SK-N-SH (cell line): ENCODE results near the gene TPM3. TPM values are rescaled to one million over a fixed set of nuclear protein-coding genes. Genes with fewer than 3 reads are reported as not detected.

ENCODE experiments used
- CTCF ChIA-PET: fragments of 300-600, 350-600 bp; formaldehyde crosslinking; extraction: SDS; loops from one replicate; lab custom pipeline; 2021; lab: Yijun Ruan, JAX
- POLR2A ChIA-PET: fragments of 350-600 bp; sonication (Branson Sonifier 250); formaldehyde crosslinking; extraction: SDS; loops from one replicate; lab custom pipeline; 2020; ENCODE audit warnings: antibody characterized with exemption, inconsistent platforms; lab: Yijun Ruan, JAX
- DNase-seq: peaks from one replicate; pipeline ENCODE4 v3.0.0; 2012
- H2AFZ ChIP-seq: fragments of 200-600 bp; sonication (generic); 2 replicates; pipeline ENCODE4 v1.8.1; 2016; ENCODE audit warnings: antibody characterized with exemption, mild to moderate bottlenecking, low read depth
- H3F3A ChIP-seq: fragments of 200-600 bp; sonication (generic); replicated peaks from 2 replicates; pipeline ENCODE3; 2016; ENCODE audit warnings: antibody characterized with exemption, mild to moderate bottlenecking; ENCODE audit not compliant: insufficient read depth
- H3K27ac ChIP-seq, 2 experiments: fragments of 200-500 bp in 1 of 2; fragments of 200-600 bp in 1 of 2; sonication (Bioruptor generic) in 1 of 2; sonication (generic), shearing (Covaris generic) in 1 of 2; 2 replicates each; pipeline versions ENCODE4 v1.5.1 to v1.6.1; 2014 to 2016; ENCODE audit warnings: low read depth in 2 of 2, inconsistent platforms in 1 of 2, low read length in 1 of 2, mild to moderate bottlenecking in 1 of 2, mixed read lengths in 1 of 2
- H3K27me3 ChIP-seq: fragments of 200-600 bp; sonication (generic), shearing (Covaris generic); 2 replicates; pipeline ENCODE4 v1.6.1; 2016; ENCODE audit warnings: mixed run types; ENCODE audit not compliant: insufficient read depth
- H3K36me3 ChIP-seq, 2 experiments: fragments of 200-500 bp in 1 of 2; fragments of 200-600 bp in 1 of 2; sonication (Bioruptor generic) in 1 of 2; sonication (generic) in 1 of 2; replicated peaks in 1 of 2; 2 replicates each; pipeline versions ENCODE3 to v1.5.1; 2014 to 2016; ENCODE audit warnings: low read length in 1 of 2, mild to moderate bottlenecking in 1 of 2; ENCODE audit not compliant: insufficient read depth in 2 of 2, control insufficient read depth in 1 of 2
- H3K4me1 ChIP-seq, 2 experiments: fragments of 200-500 bp in 1 of 2; fragments of 200-600 bp in 1 of 2; sonication (Bioruptor generic) in 1 of 2; sonication (generic), shearing (Covaris generic) in 1 of 2; 2 replicates each; pipeline versions ENCODE4 v1.5.1 to v1.6.1; 2014 to 2016; ENCODE audit warnings: low read depth in 1 of 2, low read length in 1 of 2, mixed run types in 1 of 2; ENCODE audit not compliant: insufficient read depth in 2 of 2, control insufficient read depth in 1 of 2
- H3K4me2 ChIP-seq: fragments of 200-600 bp; sonication (generic), shearing (Covaris generic); 2 replicates; pipeline ENCODE4 v1.6.1; 2017; ENCODE audit warnings: mixed run types
- H3K4me3 ChIP-seq, 2 experiments: fragments of 200-500 bp in 1 of 2; fragments of 200-600 bp in 1 of 2; sonication (Bioruptor generic) in 1 of 2; sonication (generic), shearing (Covaris generic) in 1 of 2; 2 replicates each; pipeline versions ENCODE4 v1.5.1 to v1.8.1; 2014 to 2016; ENCODE audit warnings: low read depth in 2 of 2, inconsistent platforms in 1 of 2, low read length in 1 of 2, mild to moderate bottlenecking in 1 of 2, mixed read lengths in 1 of 2, moderate library complexity in 1 of 2
- H3K79me2 ChIP-seq: fragments of 200-600 bp; sonication (generic); 2 replicates; pipeline ENCODE4 v1.8.1; 2017; ENCODE audit warnings: mild to moderate bottlenecking; ENCODE audit not compliant: insufficient read depth
- H3K9ac ChIP-seq: fragments of 200-600 bp; sonication (generic); 2 replicates; pipeline ENCODE4 v1.6.1; 2017; ENCODE audit warnings: mixed run types
- H3K9me2 ChIP-seq: fragments of 200-600 bp; sonication (generic); 2 replicates; pipeline ENCODE4 v1.6.1; 2017; ENCODE audit warnings: mixed run types
- H3K9me3 ChIP-seq: fragments of 200-600 bp; sonication (generic); 2 replicates; pipeline ENCODE4 v1.6.1; 2017; ENCODE audit warnings: mixed run types, mild to moderate bottlenecking, moderate library complexity
- H4K20me1 ChIP-seq: fragments of 200-600 bp; sonication (generic); 2 replicates; pipeline ENCODE4 v1.6.1; 2017; ENCODE audit warnings: mild to moderate bottlenecking, mixed run types; ENCODE audit not compliant: insufficient read depth
- CHD2 ChIP-seq: fragments of 150-350 bp; IDR thresholded peaks from 2 replicates; pipeline ENCODE4 v1.6.1; 2018; ENCODE audit warnings: low read length; ENCODE audit not compliant: partially characterized antibody
- CTCF ChIP-seq: fragments of 200-600 bp; sonication (generic); IDR thresholded peaks from 2 replicates; pipeline ENCODE4 v1.6.1; 2017; ENCODE audit warnings: antibody characterized with exemption, mild to moderate bottlenecking, moderate library complexity
- EZH2phosphoT487 ChIP-seq: fragments of 200-600 bp; sonication (generic); IDR thresholded peaks from 2 replicates; pipeline ENCODE4 v1.6.1; 2017; ENCODE audit warnings: low read depth, mixed run types, mild to moderate bottlenecking, antibody characterized with exemption, moderate library complexity, borderline replicate concordance
- FOXM1 ChIP-seq: IDR thresholded peaks from 2 replicates; pipeline ENCODE4 v1.4.0; 2012; ENCODE audit warnings: low read depth, mild to moderate bottlenecking
- GABPA ChIP-seq: IDR thresholded peaks from 2 replicates; pipeline ENCODE4 v1.4.0; 2012; ENCODE audit warnings: low read depth, mild to moderate bottlenecking
- JUND ChIP-seq: IDR thresholded peaks from 2 replicates; pipeline ENCODE4 v1.4.0; 2012
- RAD21 ChIP-seq: IDR thresholded peaks from 2 replicates; pipeline ENCODE4 v1.6.1; 2012; ENCODE audit warnings: mild to moderate bottlenecking, low read length
- REST ChIP-seq: IDR thresholded peaks from 2 replicates; pipeline ENCODE4 v1.6.1; 2012; ENCODE audit warnings: mild to moderate bottlenecking, low read depth, low read length, moderate library complexity
- RXRA ChIP-seq: IDR thresholded peaks from 2 replicates; pipeline ENCODE4 v1.4.0; 2012; ENCODE audit warnings: low read depth, mild to moderate bottlenecking, borderline replicate concordance
- SIN3A ChIP-seq: IDR thresholded peaks from 2 replicates; pipeline ENCODE4 v1.6.1; 2012; ENCODE audit warnings: low read depth, mild to moderate bottlenecking, low read length, moderate library complexity, borderline replicate concordance
- SMC3 ChIP-seq: IDR thresholded peaks from 2 replicates; pipeline ENCODE4 v1.6.1; 2012; ENCODE audit warnings: low read depth, low read length, improper control_type of control experiment
- TAF1 ChIP-seq: IDR thresholded peaks from 2 replicates; pipeline ENCODE4 v1.6.1; 2012; ENCODE audit warnings: low read depth, mild to moderate bottlenecking, low read length, moderate library complexity, borderline replicate concordance
- TCF12 ChIP-seq: IDR thresholded peaks from 2 replicates; pipeline ENCODE4 v1.4.0; 2012
- USF2 ChIP-seq: fragments of 150-350 bp; IDR thresholded peaks from 2 replicates; pipeline ENCODE4 v1.6.1; 2017; ENCODE audit warnings: antibody characterized with exemption, low read length, low read depth, borderline replicate concordance
- YY1 ChIP-seq: IDR thresholded peaks from 2 replicates; pipeline ENCODE4 v1.4.0; 2012; ENCODE audit warnings: low read depth, mild to moderate bottlenecking
- ZBTB33 ChIP-seq: IDR thresholded peaks from 2 replicates; pipeline ENCODE4 v1.4.0; 2012; ENCODE audit warnings: low read depth, borderline replicate concordance
- WGBS: methylation state at CpG from one replicate; pipeline ENCODE4 v1.1.6; 2017; ENCODE audit warnings: low lambda C conversion rate; 5-methylcytosine and 5-hydroxymethylcytosine counted together
- polyA plus RNA-seq, 3 experiments: library from polyadenylated mRNA; depleted of rRNA; stranded (reverse); fragments of >200 nt; gene quantifications; 2 replicates each; pipeline ENCODE4 v1.2.3, GENCODE V29; 2012
- TF ChIP-seq, protein P1 (sequence below): IDR thresholded peaks from 2 replicates; pipeline ENCODE4; 2012
- TF ChIP-seq, protein P2 (sequence below): IDR thresholded peaks from 2 replicates; pipeline ENCODE4 v1.4.0; 2012; ENCODE audit warnings: low read depth

The TPM3 gene
- polyA plus RNA-seq, 1 of the 3 experiments (the other 2 are of a cell fraction): 324 TPM

DNA sequence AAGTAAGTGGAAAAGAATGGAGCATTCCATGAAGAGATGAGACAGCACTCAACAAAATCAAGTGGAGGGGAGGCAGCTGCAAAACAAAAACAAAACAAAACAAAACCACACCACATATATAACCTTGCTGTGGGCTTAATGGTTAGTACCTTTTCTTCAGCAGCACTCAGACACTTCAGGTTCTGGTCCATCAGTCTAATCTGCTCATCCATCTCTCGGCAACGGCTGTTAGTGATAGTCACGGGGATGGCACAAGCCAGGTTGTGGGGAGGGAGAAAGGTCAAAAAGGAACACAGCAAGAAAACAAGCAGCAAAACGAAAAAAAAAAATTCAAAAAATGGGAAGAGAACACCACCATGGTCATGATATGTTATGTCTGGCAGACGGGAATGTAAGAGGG is 20.0 kb downstream of the TPM3 start:
- H3K9ac ChIP-seq: no peak overlapping the region
- H3K27ac ChIP-seq: no peak overlapping the region
- no peaks in the 10 kb centered on the region for H3K27me3 ChIP-seq
- no peak for DNase-seq
- 91% methylated on average over 5 of the region's 5 CpGs for WGBS
- no peaks in the 10 kb centered on the region for H3K9me2 ChIP-seq
- no peak overlapping the region for H3K4me2 ChIP-seq
- CTCF ChIA-PET: interaction anchor here (1.3 kb wide), 1 partner anchor 14 kb away, joined by 5 read pairs; no protein-coding TSS in a partner anchor
- no peaks in the 10 kb centered on the region for H3K9me3 ChIP-seq
- H3K4me3 ChIP-seq: no peak overlapping the region
- H4K20me1 ChIP-seq: peaks cover 93% of the 10 kb centered on the region
- peaks cover 75 to 84% of the 10 kb centered on the region in 2 experiments for H3K36me3 ChIP-seq
- H3F3A ChIP-seq: no peaks in the 10 kb centered on the region
- no peak overlapping the region for H2AFZ ChIP-seq
- POLR2A ChIA-PET: no interaction called here
- TF ChIP-seq TAF1 (no peak), SMC3 (no peak), GABPA (no peak), YY1 (no peak), CTCF (no peak), FOXM1 (no peak), RXRA (no peak), JUND (no peak), TCF12 (no peak), RAD21 (no peak), REST (no peak), USF2 (no peak), CHD2 (no peak), ZBTB33 (no peak), SIN3A (no peak), EZH2phosphoT487 (no peak)
- TF ChIP-seq, protein P1, sequence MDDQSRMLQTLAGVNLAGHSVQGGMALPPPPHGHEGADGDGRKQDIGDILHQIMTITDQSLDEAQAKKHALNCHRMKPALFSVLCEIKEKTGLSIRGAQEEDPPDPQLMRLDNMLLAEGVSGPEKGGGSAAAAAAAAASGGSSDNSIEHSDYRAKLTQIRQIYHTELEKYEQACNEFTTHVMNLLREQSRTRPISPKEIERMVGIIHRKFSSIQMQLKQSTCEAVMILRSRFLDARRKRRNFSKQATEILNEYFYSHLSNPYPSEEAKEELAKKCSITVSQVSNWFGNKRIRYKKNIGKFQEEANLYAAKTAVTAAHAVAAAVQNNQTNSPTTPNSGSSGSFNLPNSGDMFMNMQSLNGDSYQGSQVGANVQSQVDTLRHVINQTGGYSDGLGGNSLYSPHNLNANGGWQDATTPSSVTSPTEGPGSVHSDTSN: no peak
- TF ChIP-seq, protein P2, sequence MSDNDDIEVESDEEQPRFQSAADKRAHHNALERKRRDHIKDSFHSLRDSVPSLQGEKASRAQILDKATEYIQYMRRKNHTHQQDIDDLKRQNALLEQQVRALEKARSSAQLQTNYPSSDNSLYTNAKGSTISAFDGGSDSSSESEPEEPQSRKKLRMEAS: no peak
- TF ChIP-seq, all 33 proteins: peak for 0
- H3K4me1 ChIP-seq: no peaks in the 10 kb centered on the region; a peak in 1 of 4 replicates
- H3K79me2 ChIP-seq: peaks cover 99% of the 10 kb centered on the region
